ENCODE data around the gene UBE3C. TPM values are rescaled to one million over a fixed set of nuclear protein-coding genes. Genes with fewer than 3 reads are reported as not detected.

Gene UBE3C
- total RNA-seq, 2 donors from 2014 or later: 55.0 to 93.6 TPM

DNA sequence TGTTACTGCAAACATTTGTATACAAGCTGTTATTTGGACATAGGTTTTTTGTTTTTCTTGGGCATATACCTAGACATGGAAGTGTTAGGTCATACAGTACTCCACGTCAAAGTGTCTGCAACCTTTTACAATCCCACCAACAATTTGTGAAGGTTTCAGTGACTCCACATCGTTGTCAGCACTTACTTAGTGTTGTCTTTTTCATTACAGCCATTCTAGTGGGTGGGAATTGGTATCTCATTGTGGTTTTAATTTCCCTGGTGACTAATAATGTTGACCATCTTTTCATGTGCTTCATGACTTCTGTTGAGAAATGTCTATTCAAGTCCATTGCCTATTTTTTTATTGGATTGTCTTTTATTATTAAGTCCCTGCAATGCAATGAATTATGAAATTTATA is 95.0 kb downstream of the UBE3C start:
- Histone ChIP-seq H3K36me3 (peaks cover 26% of the 10 kb centered on the region), H3K4me1 (ENCODE audit: control insufficient read depth in 1 of 2, low read depth in 2 of 2) (no peaks in the 10 kb centered on the region)
- no peak for ATAC-seq (ENCODE audit: insufficient number of reproducible peaks, low FRiP score, low read depth)

DNA sequence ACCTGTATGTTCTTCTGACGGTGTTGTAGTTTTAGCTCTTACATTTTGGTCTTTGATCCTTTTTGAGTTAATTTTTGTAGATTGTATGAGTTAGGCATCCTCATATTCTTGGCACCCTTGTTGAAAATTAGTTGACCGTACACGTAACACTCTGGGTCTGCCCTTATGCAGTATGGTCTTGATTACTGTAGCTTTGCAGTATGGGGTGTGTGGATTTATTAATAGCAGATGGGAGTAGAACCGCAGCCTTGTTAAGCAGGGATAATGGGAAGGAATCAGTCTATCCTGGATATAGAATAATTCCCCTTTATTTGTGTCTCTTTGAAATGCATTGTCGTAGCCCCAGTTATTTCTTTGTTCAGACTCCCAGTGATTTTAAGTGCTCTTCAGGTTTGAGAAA is 95.5 kb downstream of the UBE3C start:
- H3K36me3 ChIP-seq: peaks cover 27% of the 10 kb centered on the region
- TF ChIP-seq, protein P1, sequence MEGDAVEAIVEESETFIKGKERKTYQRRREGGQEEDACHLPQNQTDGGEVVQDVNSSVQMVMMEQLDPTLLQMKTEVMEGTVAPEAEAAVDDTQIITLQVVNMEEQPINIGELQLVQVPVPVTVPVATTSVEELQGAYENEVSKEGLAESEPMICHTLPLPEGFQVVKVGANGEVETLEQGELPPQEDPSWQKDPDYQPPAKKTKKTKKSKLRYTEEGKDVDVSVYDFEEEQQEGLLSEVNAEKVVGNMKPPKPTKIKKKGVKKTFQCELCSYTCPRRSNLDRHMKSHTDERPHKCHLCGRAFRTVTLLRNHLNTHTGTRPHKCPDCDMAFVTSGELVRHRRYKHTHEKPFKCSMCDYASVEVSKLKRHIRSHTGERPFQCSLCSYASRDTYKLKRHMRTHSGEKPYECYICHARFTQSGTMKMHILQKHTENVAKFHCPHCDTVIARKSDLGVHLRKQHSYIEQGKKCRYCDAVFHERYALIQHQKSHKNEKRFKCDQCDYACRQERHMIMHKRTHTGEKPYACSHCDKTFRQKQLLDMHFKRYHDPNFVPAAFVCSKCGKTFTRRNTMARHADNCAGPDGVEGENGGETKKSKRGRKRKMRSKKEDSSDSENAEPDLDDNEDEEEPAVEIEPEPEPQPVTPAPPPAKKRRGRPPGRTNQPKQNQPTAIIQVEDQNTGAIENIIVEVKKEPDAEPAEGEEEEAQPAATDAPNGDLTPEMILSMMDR (IDR thresholded peaks at IDR 0.05): no peak

More for the DNA sequence above, 95.0 kb downstream of the UBE3C start:
- Histone ChIP-seq H3K9me3 (no peaks in the 10 kb centered on the region), H3K4me3 (no peak overlapping the region), H3K27ac (no peak overlapping the region), H3K27me3 (replicated peaks; ENCODE audit: insufficient read depth) (no peaks in the 10 kb centered on the region)
- DNase-seq (ENCODE audit: low spot score): no peak
- TF ChIP-seq, protein P1 (IDR thresholded peaks at IDR 0.05): no peak

DNA sequence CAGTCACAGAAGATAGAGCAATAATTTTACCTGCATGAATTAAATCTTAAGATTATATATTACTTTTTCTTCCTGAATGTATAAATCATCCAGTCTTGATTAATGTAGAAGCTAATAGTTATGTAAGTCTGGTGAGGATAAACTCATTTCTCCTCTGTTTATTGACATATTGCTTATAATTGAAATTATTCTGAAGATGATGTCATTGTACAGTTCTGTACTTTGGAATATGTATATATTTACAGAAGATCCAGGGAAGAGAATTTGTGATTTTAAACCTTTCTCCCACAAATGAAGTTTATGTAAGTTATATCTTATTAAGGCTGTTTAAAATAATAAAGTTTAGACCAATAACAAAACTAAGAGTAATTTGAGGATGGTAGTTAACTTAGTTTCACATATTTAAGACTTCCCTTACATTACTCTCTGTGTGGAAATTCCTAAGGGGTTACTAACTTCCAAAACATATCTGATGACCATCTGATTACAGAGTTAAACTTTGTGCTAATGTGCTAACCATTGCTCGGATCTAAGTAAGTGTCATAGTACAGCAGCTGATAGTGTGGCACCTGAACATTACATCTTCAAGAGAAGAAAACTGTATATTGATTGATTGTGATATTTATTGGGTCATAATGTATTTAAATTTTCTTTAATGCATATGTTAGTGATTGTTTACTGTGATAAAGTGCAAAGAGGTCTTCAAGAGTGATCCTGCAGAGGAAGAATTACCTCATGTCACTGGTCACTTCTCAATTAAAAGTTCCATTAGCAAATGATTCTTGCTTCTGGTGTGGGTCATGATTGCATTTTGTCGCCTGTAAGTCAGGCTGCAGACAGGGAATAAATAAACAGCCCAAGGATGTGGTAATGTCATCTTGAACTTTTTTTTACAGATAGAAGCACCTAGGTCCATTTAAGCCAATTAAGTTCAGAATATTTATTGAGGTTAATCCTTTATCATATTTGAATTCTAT is 96.9 kb downstream of the UBE3C start:
- H3K9me3 ChIP-seq: no peaks in the 10 kb centered on the region
- TF ChIP-seq, protein P1 (IDR thresholded peaks at IDR 0.05): no peak
- DNase-seq (ENCODE audit: low spot score): no peak
- no peaks in the 10 kb centered on the region for H3K4me1 ChIP-seq (ENCODE audit: control insufficient read depth in 1 of 2, low read depth in 2 of 2)
- peaks cover 27% of the 10 kb centered on the region for H3K36me3 ChIP-seq
- no peak overlapping the region for H3K27ac ChIP-seq
- no peaks in the 10 kb centered on the region for H3K27me3 ChIP-seq (replicated peaks; ENCODE audit: insufficient read depth)
- no peak overlapping the region for H3K4me3 ChIP-seq
- ATAC-seq (ENCODE audit: insufficient number of reproducible peaks, low FRiP score, low read depth): no peak

More for the DNA sequence above, 95.5 kb downstream of the UBE3C start:
- Histone ChIP-seq H3K27me3 (replicated peaks; ENCODE audit: insufficient read depth) (no peaks in the 10 kb centered on the region), H3K9me3 (no peaks in the 10 kb centered on the region), H3K27ac (no peak overlapping the region), H3K4me3 (no peak overlapping the region), H3K4me1 (ENCODE audit: control insufficient read depth in 1 of 2, low read depth in 2 of 2) (no peaks in the 10 kb centered on the region)
- ATAC-seq (ENCODE audit: insufficient number of reproducible peaks, low FRiP score, low read depth): no peak
- no peak for DNase-seq (ENCODE audit: low spot score)

DNA sequence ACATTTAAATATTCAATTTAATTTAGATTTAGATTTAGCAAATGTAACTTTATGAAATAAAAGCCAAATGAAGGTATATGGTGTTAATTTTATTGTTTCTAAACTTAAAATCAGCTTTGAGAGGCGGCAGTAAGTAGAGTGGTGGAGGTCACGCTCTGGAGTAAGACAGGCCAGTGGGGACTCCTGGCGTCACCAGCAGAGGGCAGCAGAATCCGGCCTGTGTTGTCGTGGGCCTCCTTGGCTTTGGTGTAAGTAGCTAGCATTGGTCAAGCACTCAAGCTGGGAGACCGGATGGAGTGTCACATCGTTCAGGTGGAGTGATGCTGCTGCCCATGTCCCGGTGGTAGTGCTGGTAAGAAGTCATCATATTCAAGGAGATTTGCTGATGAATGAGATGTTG is 99.4 kb downstream of the UBE3C start:
- no peak overlapping the region for H3K4me3 ChIP-seq
- H3K4me1 ChIP-seq (ENCODE audit: control insufficient read depth in 1 of 2, low read depth in 2 of 2): no peaks in the 10 kb centered on the region
- DNase-seq (ENCODE audit: low spot score) (no peak), ATAC-seq (ENCODE audit: insufficient number of reproducible peaks, low FRiP score, low read depth) (no peak)
- TF ChIP-seq, protein P1 (IDR thresholded peaks at IDR 0.05): no peak
- no peaks in the 10 kb centered on the region for H3K9me3 ChIP-seq
- H3K36me3 ChIP-seq: peaks cover 15% of the 10 kb centered on the region
- no peaks in the 10 kb centered on the region for H3K27me3 ChIP-seq (replicated peaks; ENCODE audit: insufficient read depth)
- no peak overlapping the region for H3K27ac ChIP-seq

DNA sequence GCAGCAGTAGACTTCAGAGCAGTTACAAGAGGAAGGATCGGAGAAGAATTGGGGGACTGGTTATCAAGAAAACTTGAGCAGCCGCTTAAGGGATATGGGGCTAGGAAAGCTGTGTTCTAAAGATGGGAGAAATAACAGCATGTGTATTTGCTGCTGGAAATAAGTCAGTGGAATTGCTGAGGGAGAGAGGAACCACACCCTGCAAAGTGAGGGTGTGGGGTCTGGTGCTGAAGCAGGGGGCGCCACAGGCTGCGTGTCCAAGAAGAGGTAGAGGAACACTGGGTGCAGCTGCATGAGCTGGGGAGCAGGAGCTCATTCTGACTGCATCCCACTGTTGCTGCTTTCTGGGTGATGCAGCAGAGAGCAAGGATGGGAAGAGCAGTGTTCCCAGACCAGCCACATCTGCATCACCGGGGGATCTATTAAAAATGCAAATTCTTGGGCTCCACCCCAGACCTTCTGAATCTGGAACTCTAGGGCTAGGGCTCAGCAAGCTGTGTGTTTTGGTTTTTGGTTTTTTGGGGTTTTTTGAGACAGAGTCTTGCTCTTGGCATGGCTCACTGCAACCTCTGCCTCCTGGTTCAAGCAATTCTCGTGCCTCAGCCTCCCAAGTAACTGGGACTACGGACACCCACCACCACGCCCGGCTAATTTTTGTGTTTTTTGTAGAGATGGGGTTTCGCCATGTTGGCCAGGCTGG is 101.0 kb downstream of the UBE3C start:
- H3K9me3 ChIP-seq: no peaks in the 10 kb centered on the region
- H3K36me3 ChIP-seq: peaks cover 17% of the 10 kb centered on the region
- H3K4me3 ChIP-seq: no peak overlapping the region
- ATAC-seq (ENCODE audit: insufficient number of reproducible peaks, low FRiP score, low read depth) (no peak), DNase-seq (ENCODE audit: low spot score) (no peak)
- H3K27ac ChIP-seq: no peak overlapping the region
- H3K27me3 ChIP-seq (replicated peaks; ENCODE audit: insufficient read depth): no peaks in the 10 kb centered on the region
- TF ChIP-seq, protein P1 (IDR thresholded peaks at IDR 0.05): no peak
- no peaks in the 10 kb centered on the region for H3K4me1 ChIP-seq (ENCODE audit: control insufficient read depth in 1 of 2, low read depth in 2 of 2)

All from thoracic aorta (tissue), 2 donors.